ENCODE results near the gene CDH6. TPM values are rescaled to one million over a fixed set of nuclear protein-coding genes. Genes with fewer than 3 reads are reported as not detected.

Gene CDH6
- total RNA-seq, 1 donor from 2014 or later = not detected

DNA sequence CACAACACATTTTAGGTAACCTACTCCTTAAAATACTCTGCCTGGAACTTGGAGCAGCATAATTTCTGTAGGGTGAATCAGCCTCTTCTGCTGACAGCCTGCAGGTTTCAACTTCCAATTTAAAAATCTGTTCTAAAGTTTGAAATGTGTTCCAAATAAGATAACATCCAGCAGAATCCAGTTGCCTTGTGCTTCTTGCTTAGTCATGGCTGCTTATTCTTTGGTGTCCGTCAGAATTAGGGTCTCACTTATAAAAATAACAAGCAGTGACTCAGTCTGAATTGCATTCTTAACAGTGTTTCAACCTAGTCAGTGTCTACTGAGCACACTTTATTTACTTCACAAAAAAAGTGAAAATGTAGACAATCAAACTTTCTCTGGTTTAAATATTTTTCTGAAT, 3.7 kb downstream of the CDH6 start:
- no peak for DNase-seq (ENCODE audit: low read depth in 2 of 2)

DNA sequence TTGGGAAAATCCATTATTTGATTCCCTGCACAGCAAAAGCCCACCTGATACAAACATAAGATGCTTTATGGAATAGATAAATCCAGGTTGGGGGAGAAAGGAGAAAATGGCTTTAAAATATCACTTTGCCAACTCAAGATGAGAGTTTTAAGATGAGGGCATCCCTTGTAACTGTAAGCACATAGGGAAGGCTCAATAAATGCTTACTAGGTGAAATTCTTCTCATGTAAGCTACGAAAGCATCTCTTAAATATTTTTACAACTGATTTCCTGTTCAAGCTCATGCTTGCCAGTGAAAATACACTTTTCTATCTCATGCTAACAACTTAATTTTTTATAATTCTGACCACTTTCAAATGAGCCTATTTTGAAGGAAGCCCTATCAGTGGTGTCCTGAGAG, 11.5 kb downstream of the CDH6 start:
- DNase-seq (ENCODE audit: low read depth in 2 of 2) = no peak

DNA sequence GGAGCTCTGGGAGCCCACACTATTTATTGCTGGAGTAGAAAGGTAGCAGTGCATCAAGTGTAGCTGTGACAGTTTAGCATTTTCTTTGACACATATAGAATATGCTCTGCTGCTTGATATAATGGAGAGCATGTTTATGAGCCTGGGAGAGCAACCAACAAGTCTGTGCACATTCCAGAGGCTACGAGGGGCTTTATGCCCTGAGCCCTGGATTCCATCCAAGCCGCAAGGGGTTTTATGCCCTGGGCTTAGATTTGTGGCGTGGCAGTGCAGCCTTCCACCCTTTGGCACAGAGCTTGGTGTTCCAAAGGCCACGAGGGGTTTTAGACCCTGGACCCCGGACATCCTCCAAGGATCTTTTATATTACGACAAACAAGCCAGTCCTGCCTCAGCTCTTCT, 14.6 kb downstream of the CDH6 start:
- DNase-seq (ENCODE audit: low read depth in 2 of 2) = no peak

DNA sequence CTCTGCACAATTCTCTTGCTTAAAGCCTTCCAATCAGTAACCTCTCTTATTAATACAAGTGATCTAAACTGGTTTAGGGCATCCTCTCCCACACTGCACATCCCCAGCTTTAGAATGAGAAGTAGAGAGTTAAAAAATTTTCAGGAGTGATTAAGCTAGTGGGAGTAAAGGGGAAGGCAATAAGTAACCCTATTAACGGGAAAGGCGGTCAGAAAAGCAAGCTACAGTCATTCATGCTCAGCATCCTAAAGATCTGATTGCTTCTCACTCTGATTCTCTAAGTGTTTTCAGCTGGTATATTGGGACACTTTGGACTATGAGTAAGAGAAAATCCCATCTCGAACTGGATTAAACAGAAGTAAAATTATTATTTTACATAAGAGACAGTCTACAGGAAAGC, 15.8 kb downstream of the CDH6 start:
- no peak for DNase-seq (ENCODE audit: low read depth in 2 of 2)

DNA sequence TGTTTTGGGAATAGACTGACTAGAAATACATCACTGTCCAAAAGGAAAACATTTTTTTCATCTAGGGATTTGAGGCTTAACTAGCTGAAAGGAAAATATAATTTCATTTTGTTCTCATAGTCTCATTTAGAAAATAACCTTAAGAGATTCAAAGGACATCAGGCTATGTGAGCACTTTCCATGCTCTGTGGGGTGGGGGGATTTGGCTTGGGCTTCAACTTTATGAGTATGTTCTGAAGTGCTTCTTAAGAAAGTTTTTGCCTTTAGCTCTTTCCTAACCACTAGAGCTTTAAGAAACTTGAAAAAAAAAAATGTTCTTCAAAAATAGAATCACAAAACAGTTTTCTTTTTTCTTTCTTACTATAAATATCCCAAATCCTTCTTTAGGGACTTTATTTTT, 17.6 kb downstream of the CDH6 start:
- DNase-seq (ENCODE audit: low read depth in 2 of 2) = no peak

DNA sequence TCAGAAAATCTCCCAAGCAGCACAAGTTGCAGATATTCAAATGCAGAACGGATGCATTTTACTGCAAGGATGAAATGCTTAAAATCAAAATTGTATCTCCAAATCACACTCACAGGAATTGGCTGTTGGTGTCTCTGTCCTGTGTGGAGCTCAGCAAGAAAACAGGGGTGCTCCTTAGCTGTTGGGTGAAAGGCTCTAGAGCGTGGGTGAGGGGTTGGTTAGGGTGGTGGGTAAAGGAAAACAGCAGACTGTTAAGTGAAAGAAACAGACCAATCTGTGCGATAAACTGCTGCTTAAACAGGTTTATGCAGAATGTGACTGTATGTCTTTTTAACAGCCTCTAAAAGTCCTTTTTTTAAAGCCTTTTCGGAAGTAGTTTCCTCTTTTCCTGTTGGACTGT, 19.8 kb downstream of the CDH6 start:
- no peak for DNase-seq (ENCODE audit: low read depth in 2 of 2)

DNA sequence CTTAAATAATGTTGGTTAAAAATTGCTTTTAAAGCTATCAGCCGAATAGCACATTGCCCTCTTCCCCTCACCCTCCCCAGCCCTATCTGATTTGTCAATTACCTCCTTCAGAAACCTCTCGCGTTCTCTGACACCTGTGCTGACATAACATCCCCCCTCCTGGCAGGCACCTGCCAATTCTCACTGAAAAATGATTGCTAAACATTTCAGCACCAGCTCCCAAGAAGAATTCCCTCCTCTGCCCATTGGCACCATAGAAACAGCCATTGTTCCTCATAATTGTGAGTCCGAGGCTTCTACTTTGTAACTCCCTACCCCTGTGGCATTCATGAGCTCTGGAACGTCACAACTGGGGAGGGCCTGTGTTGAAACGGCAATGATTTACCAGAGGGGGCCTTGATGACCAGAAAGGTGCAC, 20.2 kb downstream of the CDH6 start:
- DNase-seq (ENCODE audit: low read depth in 2 of 2) = no peak

DNA sequence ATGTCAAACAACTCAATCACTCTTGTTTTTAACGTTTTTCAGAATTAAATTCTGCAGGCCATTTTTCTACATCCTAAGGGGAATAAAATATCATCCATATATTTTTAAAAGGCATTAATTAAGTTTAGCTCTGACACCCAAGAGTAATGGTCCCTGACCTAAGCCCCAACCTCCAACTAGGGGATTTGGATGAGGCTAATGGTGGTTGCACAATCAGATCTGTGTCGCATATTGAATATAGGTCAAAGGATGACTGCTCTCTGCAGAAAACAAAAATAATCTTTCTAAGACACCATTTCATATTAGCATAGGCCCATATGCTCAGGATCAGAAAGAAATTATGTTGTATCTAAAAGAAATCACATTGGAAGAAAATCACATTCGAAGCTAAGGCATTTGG, 20.7 kb downstream of the CDH6 start:
- DNase-seq (ENCODE audit: low read depth in 2 of 2) = no peak

DNA sequence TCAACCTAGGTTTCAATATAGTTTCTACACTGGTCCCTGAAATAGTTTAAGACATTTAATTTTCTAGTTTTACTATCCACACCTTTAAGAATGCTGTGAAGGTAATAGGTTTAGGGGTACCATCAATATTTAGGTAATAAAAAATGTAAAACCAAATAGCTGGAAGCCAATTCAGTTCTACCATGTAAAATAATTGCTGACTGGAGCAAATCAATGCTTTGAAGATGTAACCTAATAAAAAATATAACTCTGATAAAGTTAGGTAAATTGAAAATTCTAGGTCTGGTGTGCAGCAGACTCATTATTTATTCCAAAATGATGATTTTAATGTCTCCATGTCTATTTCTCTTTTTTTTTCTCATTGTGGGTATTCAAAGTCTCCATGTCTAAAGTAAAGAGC, 21.8 kb downstream of the CDH6 start:
- no peak for DNase-seq (ENCODE audit: low read depth in 2 of 2)

DNA sequence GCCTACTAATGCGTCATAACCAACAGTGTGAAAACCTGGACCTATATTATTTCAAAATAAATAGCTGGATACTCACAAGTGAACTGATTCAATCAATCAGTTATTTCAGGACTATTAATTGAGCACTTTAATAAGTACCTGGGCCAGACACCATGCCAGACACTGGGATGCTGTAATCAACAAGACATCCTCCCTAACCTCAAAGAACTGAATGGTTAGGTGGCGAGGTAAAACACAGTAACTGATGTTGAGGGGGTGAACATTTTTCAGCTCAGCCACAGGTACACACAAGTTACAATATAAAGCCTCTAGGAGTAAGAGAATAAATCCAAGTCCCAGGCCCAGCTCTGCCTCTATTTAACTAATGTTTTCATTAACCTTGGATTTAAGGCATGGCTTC, 24.0 kb downstream of the CDH6 start:
- DNase-seq (ENCODE audit: low read depth in 2 of 2) = no peak

DNA sequence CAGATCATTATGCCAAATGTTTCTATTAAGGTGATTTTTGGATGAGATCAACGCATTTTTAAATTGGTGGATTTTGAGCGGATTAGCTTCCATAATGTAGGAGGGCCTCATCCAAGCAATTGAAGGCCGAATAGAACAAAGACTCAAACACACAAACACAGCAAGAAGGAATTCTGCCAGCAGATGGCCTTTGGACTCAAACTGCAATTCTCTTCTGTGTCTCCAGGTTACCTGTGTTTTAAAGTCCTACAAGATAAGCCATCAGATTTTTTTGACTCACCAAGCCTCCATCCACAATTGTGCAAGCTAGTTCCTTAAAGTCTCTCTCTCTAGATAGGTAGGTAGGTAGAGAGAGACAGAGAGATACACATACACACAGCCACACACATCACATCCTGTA, 25.5 kb downstream of the CDH6 start:
- no peak for DNase-seq (ENCODE audit: low read depth in 2 of 2)

DNA sequence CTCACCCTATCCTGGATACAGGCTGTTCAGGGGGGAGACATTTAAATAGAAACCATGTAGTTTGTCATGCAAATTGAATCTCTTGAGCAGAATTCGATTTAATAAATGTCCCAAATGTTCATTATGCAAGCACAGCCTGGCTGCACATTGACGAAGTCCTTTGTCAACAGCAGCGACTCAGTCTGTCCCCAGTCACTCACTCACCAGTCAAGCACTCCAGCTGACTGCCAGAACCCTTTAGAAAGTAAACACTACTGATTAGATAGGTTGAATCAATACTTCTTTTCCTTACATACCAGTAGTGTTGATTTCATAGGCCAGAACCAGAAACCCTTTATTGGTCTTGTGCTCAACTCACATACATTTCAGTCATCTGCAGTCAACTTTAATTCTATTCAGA, 27.5 kb downstream of the CDH6 start:
- no peak for DNase-seq (ENCODE audit: low read depth in 2 of 2)

DNA sequence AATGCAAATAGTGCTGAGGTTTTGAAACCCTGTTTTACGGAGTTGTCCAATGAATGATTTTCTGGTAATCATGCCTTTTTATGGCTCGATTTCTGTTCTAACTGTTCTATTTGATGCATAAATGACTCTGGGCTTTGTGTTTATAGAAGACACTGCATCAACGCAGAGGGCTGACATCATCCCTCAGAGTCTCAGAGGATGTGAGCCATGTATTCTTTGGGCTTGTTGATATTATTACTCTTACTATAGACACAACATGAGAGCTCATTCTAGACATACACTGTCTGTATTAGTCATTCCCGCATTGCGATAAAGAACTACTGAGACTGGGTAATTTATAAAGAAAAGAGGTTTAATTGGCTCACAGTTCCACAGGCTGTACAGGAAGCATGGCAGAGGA, 31.6 kb downstream of the CDH6 start:
- DNase-seq (ENCODE audit: low read depth in 2 of 2) = no peak

DNA sequence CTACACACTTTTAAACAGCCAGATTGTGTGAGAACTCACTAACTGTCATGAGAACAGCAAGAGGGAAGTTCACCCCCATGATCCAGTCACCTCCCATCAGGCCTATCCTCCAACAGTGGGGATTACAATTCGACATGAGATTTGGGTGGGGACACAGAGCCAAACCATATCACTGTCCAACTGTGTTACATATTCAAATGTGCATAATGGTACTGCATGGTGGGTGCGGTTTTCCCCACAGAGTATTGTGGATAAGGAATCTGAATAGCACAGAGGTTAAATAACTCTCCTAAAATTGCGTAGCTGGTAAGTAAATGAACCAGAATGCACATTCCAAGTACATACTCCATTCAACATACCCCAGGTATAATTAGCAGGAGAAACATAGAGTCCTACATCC, 32.1 kb downstream of the CDH6 start:
- no peak for DNase-seq (ENCODE audit: low read depth in 2 of 2)

DNA sequence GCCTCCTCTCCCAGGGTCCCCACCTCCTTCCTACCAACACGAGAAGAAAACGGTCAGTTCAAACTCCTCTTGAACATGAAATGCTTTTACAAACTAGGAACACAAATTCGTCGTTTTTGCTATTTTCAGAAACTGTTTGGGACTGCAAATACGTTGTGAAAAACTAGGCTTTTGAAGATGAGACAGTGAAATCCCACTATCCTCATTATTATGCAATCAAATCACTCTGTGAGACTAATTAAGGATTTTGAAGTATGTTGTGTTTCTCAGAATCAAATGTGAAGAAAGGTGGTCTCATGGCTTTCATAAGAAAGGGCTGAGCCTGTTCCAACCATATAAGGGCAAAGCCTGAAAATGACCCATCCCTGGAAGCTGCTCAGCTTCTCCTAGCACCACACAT, 33.2 kb downstream of the CDH6 start:
- DNase-seq (ENCODE audit: low read depth in 2 of 2) = no peak

DNA sequence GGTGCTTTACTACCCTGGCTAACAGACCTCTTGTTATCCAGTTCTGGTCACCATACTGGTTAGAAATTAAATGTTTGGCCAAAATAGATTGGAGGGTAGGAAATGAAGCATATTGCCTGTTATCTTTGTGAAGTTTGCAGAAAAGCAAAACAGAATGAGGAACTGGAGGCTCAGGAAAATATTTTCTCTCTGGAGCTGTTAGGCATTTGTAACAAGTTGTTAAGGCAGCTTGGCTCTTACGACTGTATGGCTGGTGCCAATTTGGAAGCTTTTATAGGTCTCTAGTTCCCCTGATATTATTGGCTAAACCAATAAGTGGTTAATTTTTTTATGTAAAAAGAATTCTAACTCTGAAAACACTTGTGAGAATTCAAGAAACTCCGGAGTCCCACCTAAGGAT, 35.8 kb downstream of the CDH6 start:
- no peak for DNase-seq (ENCODE audit: low read depth in 2 of 2)

DNA sequence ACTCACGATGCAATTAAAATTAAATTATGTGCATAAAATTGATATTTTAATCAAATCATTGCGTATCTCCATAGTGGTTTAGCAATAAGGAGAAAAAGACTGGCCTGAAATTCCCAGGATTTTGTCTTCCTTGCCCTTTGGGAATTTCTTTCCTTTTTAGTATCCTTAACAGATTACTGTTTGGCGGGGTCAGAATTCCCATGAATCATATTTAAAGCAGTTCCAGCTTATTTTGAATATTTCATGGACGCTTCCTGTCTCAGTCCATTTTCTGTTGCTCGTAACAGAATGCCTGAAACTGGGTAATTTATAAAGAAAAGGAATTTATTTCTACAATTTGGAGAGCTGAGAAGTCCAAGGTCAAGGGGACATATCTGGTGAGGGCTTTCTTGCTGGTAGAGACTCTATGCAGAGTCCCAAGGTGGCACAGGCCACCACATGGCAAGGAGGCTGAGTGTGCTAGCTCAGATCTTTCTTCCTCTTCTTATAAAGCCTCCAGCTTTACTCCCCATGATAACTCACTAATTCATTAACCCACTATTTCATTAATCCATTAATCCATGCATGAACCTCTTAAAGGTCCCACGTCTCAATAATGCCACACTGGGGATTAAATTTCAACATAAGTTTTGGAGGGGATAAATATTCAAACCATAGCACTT, 37.8 kb downstream of the CDH6 start:
- DNase-seq (ENCODE audit: low read depth in 2 of 2) = no peak

DNA sequence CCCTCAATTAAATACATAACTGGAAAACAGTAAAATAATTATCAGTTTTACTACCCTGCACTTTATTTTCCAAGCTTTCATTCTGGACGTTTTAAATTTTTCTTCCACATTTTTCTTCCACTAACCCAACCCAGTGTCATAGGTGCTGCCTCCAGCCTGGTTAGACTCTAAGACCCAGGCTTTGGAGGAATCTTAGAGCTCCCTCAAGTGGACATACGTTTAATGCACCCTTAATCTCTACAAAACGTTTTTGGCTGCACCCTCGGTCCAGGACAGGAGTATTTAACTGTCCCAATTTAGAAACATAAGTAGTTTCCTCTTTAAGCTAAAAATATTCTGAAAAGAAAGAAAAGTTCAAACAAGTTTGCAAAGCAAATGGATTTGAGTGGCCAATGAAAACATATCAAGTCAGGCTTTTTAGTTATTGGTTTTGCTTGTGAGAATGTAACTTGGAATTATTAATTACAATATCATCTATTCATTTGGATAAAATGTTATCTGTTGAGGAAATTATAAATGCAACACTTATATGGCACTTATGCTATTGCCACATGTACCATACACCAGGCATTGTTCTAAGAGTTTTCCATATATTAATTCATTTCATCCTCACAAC, 38.9 kb downstream of the CDH6 start:
- DNase-seq (ENCODE audit: low read depth in 2 of 2) = peak in 1 of 2 donors; percentile 4

DNA sequence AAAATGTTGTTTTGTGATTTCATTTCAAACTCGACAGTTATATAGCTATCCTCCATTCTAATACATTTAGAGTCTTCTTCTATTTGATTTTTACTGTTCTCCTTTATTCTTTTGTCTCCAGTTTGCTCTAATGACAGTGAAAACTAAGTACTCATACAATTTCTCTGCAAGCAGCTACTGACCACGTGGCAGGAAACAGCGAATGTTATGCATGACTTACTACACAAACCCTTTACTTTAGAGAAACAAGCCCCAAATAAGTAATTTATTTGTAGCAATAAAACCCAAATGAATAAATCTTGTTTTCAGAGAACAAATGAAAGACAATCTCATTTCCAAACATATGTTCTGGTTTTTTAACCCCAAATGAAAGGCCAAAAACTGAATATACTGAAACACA, 41.9 kb downstream of the CDH6 start:
- no peak for DNase-seq (ENCODE audit: low read depth in 2 of 2)

DNA sequence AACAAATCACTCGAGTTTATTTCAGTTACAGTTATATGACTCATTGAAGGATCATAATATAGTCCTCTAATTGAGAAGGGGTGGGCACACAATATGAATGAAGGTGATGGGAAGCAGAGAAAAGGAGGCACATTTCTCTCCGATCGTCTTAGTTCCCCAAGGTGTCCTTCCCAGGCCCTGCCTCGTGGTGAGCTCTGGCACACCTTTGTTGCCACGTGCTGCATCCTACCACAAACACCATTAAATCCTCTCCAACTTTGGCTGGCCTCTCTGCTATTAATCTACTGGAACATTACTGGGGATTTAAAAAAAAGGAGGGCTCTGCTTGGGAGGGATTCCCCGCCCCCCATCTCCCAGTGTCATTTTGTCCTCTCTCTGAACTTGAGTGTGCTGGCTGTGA, 42.9 kb downstream of the CDH6 start:
- no peak for DNase-seq (ENCODE audit: low read depth in 2 of 2)

DNA sequence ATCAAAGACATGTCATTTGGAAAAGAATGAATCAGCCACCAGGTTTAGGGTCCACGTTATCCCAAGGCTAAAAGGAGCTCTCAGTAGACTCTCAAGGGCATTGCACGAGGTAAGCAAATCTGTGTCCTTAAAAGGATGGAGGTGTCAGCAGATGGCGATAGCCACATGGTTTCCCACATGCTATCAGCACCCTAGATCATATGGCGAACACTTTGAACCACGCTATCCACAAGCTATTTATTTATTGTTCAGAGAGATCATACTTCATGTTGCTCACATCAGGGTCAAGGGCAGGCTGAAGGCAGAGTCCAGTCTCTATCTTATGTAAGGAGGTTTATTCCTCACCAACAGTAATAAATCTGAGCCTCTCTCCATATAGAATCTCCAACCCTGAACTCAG, 43.7 kb downstream of the CDH6 start:
- DNase-seq (ENCODE audit: low read depth in 2 of 2) = peak in 1 of 2 donors; percentile 3

DNA sequence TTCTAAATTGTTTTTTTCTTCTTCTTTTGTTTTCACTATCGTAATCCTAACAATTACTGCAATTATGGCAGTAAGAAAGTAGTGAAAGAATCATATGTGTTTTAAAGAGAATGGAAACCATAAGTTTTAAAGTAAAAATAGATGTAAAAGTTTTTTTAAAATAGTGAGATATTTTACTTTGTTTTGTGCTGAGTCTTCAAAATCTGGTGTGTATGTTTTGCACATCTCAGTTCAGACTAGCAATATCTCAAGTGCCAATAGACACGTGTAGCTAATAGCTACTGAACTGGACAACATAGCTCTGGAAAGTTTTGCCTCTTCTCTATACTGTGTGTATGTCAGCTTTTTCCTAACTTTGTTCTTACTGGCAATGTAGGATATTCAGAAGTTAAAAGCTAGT, 45.0 kb downstream of the CDH6 start:
- DNase-seq (ENCODE audit: low read depth in 2 of 2) = no peak

DNA sequence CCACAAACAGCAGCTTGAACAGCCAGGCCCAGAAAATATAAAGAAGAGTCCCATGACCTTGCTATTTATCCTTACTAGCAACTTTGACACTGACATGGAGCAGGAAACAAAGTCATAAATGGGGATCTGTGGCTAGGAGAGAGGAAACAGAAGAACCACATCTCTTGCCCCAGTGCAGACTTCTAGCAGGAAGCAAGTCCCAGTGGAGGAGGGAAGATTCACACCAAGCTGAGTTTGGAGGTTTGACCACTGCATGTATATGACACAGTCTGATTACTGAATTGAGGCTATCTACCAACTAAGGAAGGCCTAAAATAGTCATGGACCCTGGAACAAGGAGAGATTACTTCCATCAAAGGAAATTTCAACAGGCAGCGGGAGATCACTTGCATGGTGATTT, 51.4 kb downstream of the CDH6 start:
- DNase-seq (ENCODE audit: low read depth in 2 of 2) = no peak

DNA sequence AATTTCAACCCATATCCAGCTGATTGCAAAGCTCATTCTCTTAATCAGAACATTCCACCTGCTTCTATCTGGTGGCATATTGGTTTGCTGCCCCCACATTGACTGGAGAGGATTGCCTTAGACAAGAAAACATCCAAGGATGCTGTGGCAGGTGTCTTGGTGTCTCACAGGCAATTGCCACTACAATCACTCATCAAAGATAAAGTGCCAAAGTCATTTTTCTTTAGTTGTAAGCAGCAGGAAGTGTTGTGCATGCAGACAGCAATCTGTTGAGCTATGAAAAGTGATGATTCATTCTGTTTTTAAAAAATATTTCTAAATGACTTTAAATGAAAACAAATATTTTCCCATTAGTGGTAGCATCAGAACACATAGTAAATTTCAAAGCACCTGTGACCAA, 53.9 kb downstream of the CDH6 start:
- DNase-seq (ENCODE audit: low read depth in 2 of 2) = no peak
